Progenitor cell of endocrine pancreas (in vitro differentiated cells): ENCODE data around the gene OARD1. TPM values are rescaled to one million over a fixed set of nuclear protein-coding genes. Genes with fewer than 3 reads are reported as not detected.

Experiments used
- DNase-seq: peaks from one replicate; pipeline ENCODE4 v3.0.0; 2021; ENCODE audit warnings: low spot score; ENCODE audit not compliant: unreplicated experiment
- H3K27ac Mint-ChIP-seq: 2 replicates; pipeline ENCODE4 v1.8.0; 2021; ENCODE audit warnings: mild to moderate bottlenecking, moderate library complexity, mixed read lengths
- H3K27me3 Mint-ChIP-seq: 2 replicates; pipeline ENCODE4 v1.8.0; 2021; ENCODE audit warnings: mixed read lengths
- H3K36me3 Mint-ChIP-seq: 2 replicates; pipeline ENCODE4 v1.8.0; 2022; ENCODE audit warnings: mixed read lengths; ENCODE audit not compliant: insufficient read depth
- H3K4me1 Mint-ChIP-seq: 2 replicates; pipeline ENCODE4 v1.8.0; 2021; ENCODE audit warnings: low read depth, mixed read lengths
- H3K4me3 Mint-ChIP-seq: 2 replicates; pipeline ENCODE4 v1.8.0; 2021; ENCODE audit warnings: low read depth, mild to moderate bottlenecking, moderate library complexity, mixed read lengths
- H3K9me3 Mint-ChIP-seq: 2 replicates; pipeline ENCODE4 v1.8.0; 2021; ENCODE audit warnings: low read depth, mixed read lengths
- total RNA-seq: library from RNA; stranded (reverse); gene quantifications from 2 replicates; pipeline ENCODE4 v1.2.1, GENCODE V29; 2021
- TF ChIP-seq, protein P1 (sequence below): fragments of 200-600 bp; sonication (generic); IDR thresholded peaks from one replicate; pipeline ENCODE4 v1.5.0; 2021; ENCODE audit warnings: antibody characterized with exemption, mild to moderate bottlenecking; ENCODE audit not compliant: unreplicated experiment

OARD1 gene
- total RNA-seq, 1 donor from 2014 or later: 45.7 TPM

- Mint-ChIP-seq H3K36me3 (peaks cover 7% of the 10 kb centered on the region), H3K9me3 (no peaks in the 10 kb centered on the region), H3K4me3 (peak overlapping the region; percentile 50), H3K27ac (peak overlapping the region; percentile 94), H3K4me1 (peaks cover 58% of the 10 kb centered on the region), H3K27me3 (no peaks in the 10 kb centered on the region)
- TF ChIP-seq, protein P1, sequence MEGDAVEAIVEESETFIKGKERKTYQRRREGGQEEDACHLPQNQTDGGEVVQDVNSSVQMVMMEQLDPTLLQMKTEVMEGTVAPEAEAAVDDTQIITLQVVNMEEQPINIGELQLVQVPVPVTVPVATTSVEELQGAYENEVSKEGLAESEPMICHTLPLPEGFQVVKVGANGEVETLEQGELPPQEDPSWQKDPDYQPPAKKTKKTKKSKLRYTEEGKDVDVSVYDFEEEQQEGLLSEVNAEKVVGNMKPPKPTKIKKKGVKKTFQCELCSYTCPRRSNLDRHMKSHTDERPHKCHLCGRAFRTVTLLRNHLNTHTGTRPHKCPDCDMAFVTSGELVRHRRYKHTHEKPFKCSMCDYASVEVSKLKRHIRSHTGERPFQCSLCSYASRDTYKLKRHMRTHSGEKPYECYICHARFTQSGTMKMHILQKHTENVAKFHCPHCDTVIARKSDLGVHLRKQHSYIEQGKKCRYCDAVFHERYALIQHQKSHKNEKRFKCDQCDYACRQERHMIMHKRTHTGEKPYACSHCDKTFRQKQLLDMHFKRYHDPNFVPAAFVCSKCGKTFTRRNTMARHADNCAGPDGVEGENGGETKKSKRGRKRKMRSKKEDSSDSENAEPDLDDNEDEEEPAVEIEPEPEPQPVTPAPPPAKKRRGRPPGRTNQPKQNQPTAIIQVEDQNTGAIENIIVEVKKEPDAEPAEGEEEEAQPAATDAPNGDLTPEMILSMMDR: peak; percentile 93
- DNase-seq: peak; percentile 43
Observed at GRCh38 chr6:41066867-41067304, 5.3 kb downstream of the OARD1 start.

- DNase-seq: no peak
- H3K27me3 Mint-ChIP-seq: no peaks in the 10 kb centered on the region
- H3K4me1 Mint-ChIP-seq: peaks cover 56% of the 10 kb centered on the region
- no peaks in the 10 kb centered on the region for H3K9me3 Mint-ChIP-seq
- peaks cover 9% of the 10 kb centered on the region for H3K36me3 Mint-ChIP-seq
- TF ChIP-seq, protein P1: no peak
- peak overlapping the region; percentile 54 for H3K4me3 Mint-ChIP-seq
- peak overlapping the region; percentile 94 for H3K27ac Mint-ChIP-seq
Observed at GRCh38 chr6:41065550-41066026, 6.6 kb downstream of the OARD1 start.

GRCh38 chr6:41064841-41065240 is 7.3 kb downstream of the OARD1 start:
- Mint-ChIP-seq H3K9me3 (no peaks in the 10 kb centered on the region), H3K4me1 (peaks cover 58% of the 10 kb centered on the region), H3K27me3 (no peaks in the 10 kb centered on the region), H3K27ac (peak overlapping the region; percentile 93), H3K36me3 (peaks cover 13% of the 10 kb centered on the region), H3K4me3 (peak overlapping the region; percentile 13)
- TF ChIP-seq, protein P1: no peak
- no peak for DNase-seq

DNA sequence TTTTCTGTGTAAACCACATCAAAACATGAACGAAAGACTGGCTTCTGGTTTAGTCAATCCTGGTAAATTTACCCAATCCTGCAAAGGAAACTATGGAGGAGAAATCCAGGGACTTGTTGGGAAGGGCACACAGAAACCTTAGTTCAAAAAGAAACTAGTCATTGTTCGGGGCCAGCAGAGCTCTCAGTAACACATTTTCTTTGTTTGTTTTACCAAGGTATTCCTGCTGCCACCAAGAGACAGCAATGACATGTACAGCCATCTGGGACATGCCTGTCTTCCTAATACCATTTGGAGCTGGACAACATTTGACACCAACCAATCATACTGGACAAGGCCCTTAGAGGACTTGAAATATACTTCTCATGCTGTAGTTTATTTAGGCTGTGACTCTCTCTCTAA is 8.3 kb downstream of the OARD1 start:
- TF ChIP-seq, protein P1: no peak
- no peaks in the 10 kb centered on the region for H3K27me3 Mint-ChIP-seq
- H3K9me3 Mint-ChIP-seq: no peaks in the 10 kb centered on the region
- peak overlapping the region; percentile 93 for H3K27ac Mint-ChIP-seq
- peaks cover 62% of the 10 kb centered on the region for H3K4me1 Mint-ChIP-seq
- H3K36me3 Mint-ChIP-seq: peaks cover 13% of the 10 kb centered on the region
- DNase-seq: no peak
- H3K4me3 Mint-ChIP-seq: peak overlapping the region; percentile 13

- Mint-ChIP-seq H3K36me3 (peaks cover 11% of the 10 kb centered on the region), H3K9me3 (no peaks in the 10 kb centered on the region), H3K4me3 (no peak overlapping the region), H3K4me1 (peaks cover 70% of the 10 kb centered on the region), H3K27ac (no peak overlapping the region), H3K27me3 (no peaks in the 10 kb centered on the region)
- no peak for DNase-seq
- TF ChIP-seq, protein P1: no peak
Observed at GRCh38 chr6:41062056-41062455, 10.1 kb downstream of the OARD1 start.
